SU-DHL-6 (cell line): ENCODE data around the gene PPM1B.

Experiments used
- CTCF ChIP-seq: fragments of 200-600 bp; sonication (generic); IDR thresholded peaks from one replicate; pipeline ENCODE4 v1.5.1; 2017; ENCODE audit warnings: antibody characterized with exemption, mild to moderate bottlenecking, low read length, moderate library complexity; ENCODE audit not compliant: insufficient read depth, poor library complexity, severe bottlenecking
- EZH2phosphoT487 ChIP-seq: fragments of 200-600 bp; sonication (generic), shearing (Covaris generic); conservative IDR thresholded peaks from 2 replicates; pipeline ENCODE4 v1.6.1; 2018; ENCODE audit warnings: mild to moderate bottlenecking, antibody characterized with exemption, low read length, moderate library complexity, mixed read lengths

- TF ChIP-seq CTCF (no peak), EZH2phosphoT487 (no peak)
Measured at GRCh38 chr2:44201648-44202165, 33.0 kb downstream of the PPM1B start.
